Mucosa of rectum (tissue), 2 donors: Measurements from ENCODE around the gene SBF2.
A peak's percentile ranks its signal among the peaks of the same experiment; 100 is the strongest.

Experiments
- H3K27ac ChIP-seq, 2 donors: one replicate each; pipeline ENCODE4 v1.7.0; 2013; ENCODE audit warnings: inconsistent platforms in 2 of 2, low read depth in 2 of 2, low read length in 2 of 2
- H3K27me3 ChIP-seq, 2 donors: one replicate each; pipeline ENCODE4 v1.7.0; 2013; ENCODE audit warnings: low read length in 2 of 2; ENCODE audit not compliant: control insufficient read depth in 2 of 2, insufficient read depth in 2 of 2
- H3K36me3 ChIP-seq, 2 donors: one replicate each; pipeline ENCODE4 v1.7.0; 2013; ENCODE audit warnings: low read length in 2 of 2; ENCODE audit not compliant: control insufficient read depth in 2 of 2, insufficient read depth in 2 of 2
- H3K4me1 ChIP-seq, 2 donors: one replicate each; pipeline ENCODE4 v1.7.0; 2013; ENCODE audit warnings: low read length in 2 of 2, mild to moderate bottlenecking in 1 of 2; ENCODE audit not compliant: control insufficient read depth in 2 of 2, insufficient read depth in 2 of 2
- H3K4me3 ChIP-seq, 2 donors: one replicate each; pipeline ENCODE4 v1.7.0; 2013; ENCODE audit warnings: low read length in 2 of 2
- H3K9ac ChIP-seq, 2 donors: one replicate each; pipeline ENCODE4 v1.7.0; 2013; ENCODE audit warnings: low read length in 2 of 2, low read depth in 1 of 2, mild to moderate bottlenecking in 1 of 2
- H3K9me3 ChIP-seq, 2 donors: one replicate each; pipeline ENCODE4 v1.7.0; 2013; ENCODE audit warnings: low read length in 2 of 2; ENCODE audit not compliant: control insufficient read depth in 2 of 2
- donor health status: healthy.
- donor health status: Normal muscosa, but diverticular disease.

SBF2 gene

GRCh38 chr11:9888938-9889337, 405.1 kb downstream of the SBF2 start:
- H3K4me3 ChIP-seq: no peak overlapping the region
- peaks cover 4% of the 10 kb centered on the region in 2 donors for H3K36me3 ChIP-seq
- no peaks in the 10 kb centered on the region for H3K27me3 ChIP-seq
- no peak overlapping the region for H3K9ac ChIP-seq
- no peak overlapping the region for H3K27ac ChIP-seq
- no peaks in the 10 kb centered on the region for H3K4me1 ChIP-seq
- H3K9me3 ChIP-seq: no peaks in the 10 kb centered on the region

- H3K27ac ChIP-seq: no peak overlapping the region
Measured at GRCh38 chr11:9887472-9887871, 406.5 kb downstream of the SBF2 start.

GRCh38 chr11:9886595-9886994, 407.4 kb downstream of the SBF2 start:
- Histone ChIP-seq H3K27me3 (no peaks in the 10 kb centered on the region), H3K27ac (no peak overlapping the region), H3K9me3 (no peaks in the 10 kb centered on the region), H3K4me3 (no peak overlapping the region), H3K4me1 (no peaks in the 10 kb centered on the region), H3K36me3 (no peaks in the 10 kb centered on the region), H3K9ac (no peak overlapping the region)

More at GRCh38 chr11:9887472-9887871, 406.5 kb downstream of the SBF2 start:
- Histone ChIP-seq H3K27me3 (no peaks in the 10 kb centered on the region), H3K36me3 (no peaks in the 10 kb centered on the region), H3K4me3 (no peak overlapping the region), H3K9ac (no peak overlapping the region), H3K9me3 (no peaks in the 10 kb centered on the region), H3K4me1 (no peaks in the 10 kb centered on the region)

- Histone ChIP-seq H3K27ac (no peak overlapping the region), H3K9ac (no peak overlapping the region), H3K36me3 (no peaks in the 10 kb centered on the region), H3K9me3 (no peaks in the 10 kb centered on the region), H3K27me3 (no peaks in the 10 kb centered on the region), H3K4me3 (no peak overlapping the region), H3K4me1 (no peaks in the 10 kb centered on the region)
Measured at GRCh38 chr11:9884601-9885000, 409.4 kb downstream of the SBF2 start.

GRCh38 chr11:9880657-9881056, 413.4 kb downstream of the SBF2 start:
- no peaks in the 10 kb centered on the region for H3K27me3 ChIP-seq
- no peak overlapping the region for H3K9ac ChIP-seq
- H3K27ac ChIP-seq: no peak overlapping the region
- H3K4me3 ChIP-seq: no peak overlapping the region
- peaks cover 0 to 3% of the 10 kb centered on the region in 2 donors for H3K9me3 ChIP-seq
- no peaks in the 10 kb centered on the region for H3K36me3 ChIP-seq
- no peaks in the 10 kb centered on the region for H3K4me1 ChIP-seq

- no peaks in the 10 kb centered on the region for H3K27me3 ChIP-seq
- H3K4me3 ChIP-seq: no peak overlapping the region
- no peaks in the 10 kb centered on the region for H3K4me1 ChIP-seq
- H3K9me3 ChIP-seq: peaks cover 0 to 3% of the 10 kb centered on the region in 2 donors
- no peak overlapping the region for H3K27ac ChIP-seq
- no peak overlapping the region for H3K9ac ChIP-seq
- H3K36me3 ChIP-seq: no peaks in the 10 kb centered on the region
Measured at GRCh38 chr11:9878936-9879335, 415.1 kb downstream of the SBF2 start.

GRCh38 chr11:9876331-9876730, 417.7 kb downstream of the SBF2 start:
- Histone ChIP-seq H3K36me3 (no peaks in the 10 kb centered on the region), H3K9me3 (peaks cover 0 to 3% of the 10 kb centered on the region in 2 donors), H3K4me1 (no peaks in the 10 kb centered on the region), H3K4me3 (no peak overlapping the region), H3K27me3 (no peaks in the 10 kb centered on the region), H3K27ac (no peak overlapping the region), H3K9ac (no peak overlapping the region)

GRCh38 chr11:9875862-9876261, 418.2 kb downstream of the SBF2 start:
- H3K4me1 ChIP-seq: no peaks in the 10 kb centered on the region
- H3K9me3 ChIP-seq: peaks cover 0 to 3% of the 10 kb centered on the region in 2 donors
- no peaks in the 10 kb centered on the region for H3K36me3 ChIP-seq
- no peak overlapping the region for H3K4me3 ChIP-seq
- no peaks in the 10 kb centered on the region for H3K27me3 ChIP-seq
- H3K27ac ChIP-seq: peak overlapping the region in 1 of 2 donors; percentile 6
- no peak overlapping the region for H3K9ac ChIP-seq

- Histone ChIP-seq H3K27ac (no peak overlapping the region), H3K9me3 (peaks cover 0 to 3% of the 10 kb centered on the region in 2 donors)
Measured at GRCh38 chr11:9875399-9875798, 418.6 kb downstream of the SBF2 start.

GRCh38 chr11:9874466-9874865, 419.6 kb downstream of the SBF2 start:
- H3K27me3 ChIP-seq: no peaks in the 10 kb centered on the region
- no peaks in the 10 kb centered on the region for H3K4me1 ChIP-seq
- no peaks in the 10 kb centered on the region for H3K36me3 ChIP-seq
- H3K9me3 ChIP-seq: peaks cover 0 to 3% of the 10 kb centered on the region in 2 donors
- H3K4me3 ChIP-seq: no peak overlapping the region
- no peak overlapping the region for H3K9ac ChIP-seq
- no peak overlapping the region for H3K27ac ChIP-seq

More at GRCh38 chr11:9875399-9875798, 418.6 kb downstream of the SBF2 start:
- Histone ChIP-seq H3K27me3 (no peaks in the 10 kb centered on the region), H3K4me3 (no peak overlapping the region), H3K36me3 (no peaks in the 10 kb centered on the region), H3K4me1 (no peaks in the 10 kb centered on the region), H3K9ac (no peak overlapping the region)

- Histone ChIP-seq H3K9ac (no peak overlapping the region), H3K27me3 (no peaks in the 10 kb centered on the region), H3K9me3 (no peaks in the 10 kb centered on the region), H3K4me1 (no peaks in the 10 kb centered on the region), H3K4me3 (no peak overlapping the region), H3K27ac (no peak overlapping the region), H3K36me3 (no peaks in the 10 kb centered on the region)
Measured at GRCh38 chr11:9868641-9869040, 425.4 kb downstream of the SBF2 start.
